HCT116 (cell line): ENCODE data around the gene PAH. TPM values are rescaled to one million over a fixed set of nuclear protein-coding genes. Genes with fewer than 3 reads are reported as not detected.

Experiments used
- ATAC-seq: fragments of 200-7000 bp; cut with Tn5 transposase; 2 replicates; pipeline ENCODE4 v1.9.1; 2020; ENCODE audit warnings: mild to moderate bottlenecking, moderate library complexity
- BruUV-seq: library from RNA; stranded (reverse); fragments of 400-500 nt; replicated peaks from 2 replicates; lab custom pipeline; 2021; lab: Mats Ljungman, UMichigan
- CTCF ChIA-PET: fragments of 300-600 bp; sonication (Branson Sonifier 250); formaldehyde crosslinking; loops from one replicate; lab custom pipeline; 2021; ENCODE audit warnings: antibody characterized with exemption; lab: Charles Lee
- POLR2A ChIA-PET: fragments of 300-600, 350-600 bp; sonication (Branson Sonifier 250); formaldehyde crosslinking; loops from one replicate; lab custom pipeline; 2021; ENCODE audit warnings: antibody characterized with exemption; lab: Charles Lee
- RAD21 ChIA-PET, 2 experiments: fragments of 300-600 bp; sonication (Branson Sonifier 250); formaldehyde crosslinking; loops; one replicate each; lab custom pipeline; 2023; ENCODE audit warnings: low total read pairs in 2 of 2; ENCODE audit not compliant: uncharacterized antibody in 2 of 2, unreplicated experiment in 2 of 2, low non-redundant PET in 1 of 2; lab: Charles Lee
- DNase-seq: peaks from one replicate; pipeline ENCODE4 v3.0.0-alpha.2; 2010; ENCODE audit warnings: low read depth, low spot score
- H2AFZ ChIP-seq: fragments of 200-600 bp; shearing (Covaris generic), sonication (generic); 2 replicates; pipeline ENCODE4 v1.6.1; 2017; ENCODE audit warnings: low read depth, mixed run types, mixed read lengths, antibody characterized with exemption, low read length; ENCODE audit not compliant: poor library complexity, severe bottlenecking
- H3K27ac ChIP-seq: 2 replicates; pipeline ENCODE4 v1.5.1; 2012; ENCODE audit warnings: low read depth, low read length
- H3K27me3 ChIP-seq: fragments of 200-600 bp; sonication (generic); 2 replicates; pipeline ENCODE4 v1.6.1; 2016; ENCODE audit warnings: mixed run types, low read length, mixed read lengths; ENCODE audit not compliant: insufficient read depth
- H3K36me3 ChIP-seq, 2 experiments: fragments of 200-500 bp in 1 of 2; fragments of 200-600 bp in 1 of 2; sonication (Bioruptor generic) in 1 of 2; sonication (generic) in 1 of 2; 2 replicates each; pipeline versions ENCODE4 v1.5.1 to v1.6.1; 2014 to 2016; ENCODE audit warnings: low read length in 2 of 2, inconsistent platforms in 1 of 2, mixed read lengths in 1 of 2, mixed run types in 1 of 2; ENCODE audit not compliant: insufficient read depth in 2 of 2, control insufficient read depth in 1 of 2
- H3K4me1 ChIP-seq, 2 experiments: fragments of 200-600 bp in 1 of 2; sonication (generic) in 1 of 2; 2 replicates each; pipeline versions ENCODE4 v1.5.1 to v1.6.1; 2012 to 2017; ENCODE audit warnings: low read length in 2 of 2, inconsistent platforms in 1 of 2, mild to moderate bottlenecking in 1 of 2, mixed read lengths in 1 of 2, mixed run types in 1 of 2, moderate library complexity in 1 of 2; ENCODE audit not compliant: insufficient read depth in 2 of 2, control insufficient read depth in 1 of 2
- H3K4me2 ChIP-seq: fragments of 200-600 bp; sonication (generic); 2 replicates; pipeline ENCODE4 v1.6.1; 2017; ENCODE audit warnings: mixed run types, low read length, mixed read lengths
- H3K4me3 ChIP-seq, 2 experiments: fragments of 200-600 bp in 1 of 2; sonication (generic) in 1 of 2; replicated peaks in 1 of 2; 2 replicates each; pipeline ENCODE4 v1.5.1; 2011 to 2016; ENCODE audit warnings: low read length in 2 of 2, control low read depth in 1 of 2, low read depth in 1 of 2, mild to moderate bottlenecking in 1 of 2, mixed read lengths in 1 of 2, mixed run types in 1 of 2
- H3K79me2 ChIP-seq: fragments of 200-600 bp; sonication (generic); 2 replicates; pipeline ENCODE4 v1.6.1; 2017; ENCODE audit warnings: mild to moderate bottlenecking, mixed run types, low read length, moderate library complexity, mixed read lengths; ENCODE audit not compliant: insufficient read depth
- H3K9ac ChIP-seq: fragments of 200-600 bp; sonication (generic); 2 replicates; pipeline ENCODE4 v1.6.1; 2016; ENCODE audit warnings: low read length, mixed read lengths
- H3K9me2 ChIP-seq: fragments of 200-600 bp; sonication (generic), shearing (Covaris generic); 2 replicates; pipeline ENCODE4 v1.6.1; 2017; ENCODE audit warnings: mixed run types, mild to moderate bottlenecking, moderate library complexity; ENCODE audit not compliant: insufficient read depth
- H3K9me3 ChIP-seq, 2 experiments: fragments of 200-500 bp in 1 of 2; fragments of 200-600 bp in 1 of 2; sonication (Bioruptor generic) in 1 of 2; sonication (generic) in 1 of 2; 2 replicates each; pipeline ENCODE4 v1.6.1; 2014 to 2017; ENCODE audit warnings: low read length in 2 of 2, mixed read lengths in 2 of 2, inconsistent platforms in 1 of 2, low read depth in 1 of 2, mild to moderate bottlenecking in 1 of 2, mixed run types in 1 of 2, moderate library complexity in 1 of 2; ENCODE audit not compliant: control insufficient read depth in 1 of 2, insufficient read depth in 1 of 2
- H4K20me1 ChIP-seq: fragments of 200-600 bp; sonication (generic), shearing (Covaris generic); 2 replicates; pipeline ENCODE4 v1.6.1; 2017; ENCODE audit warnings: mixed run types, mild to moderate bottlenecking, moderate library complexity; ENCODE audit not compliant: insufficient read depth
- CBX3 ChIP-seq: IDR thresholded peaks from 2 replicates; pipeline ENCODE4 v1.6.1; 2012; ENCODE audit warnings: low read depth
- EGR1 ChIP-seq: IDR thresholded peaks from 2 replicates; pipeline ENCODE4 v1.6.1; 2012; ENCODE audit warnings: low read depth
- ELF1 ChIP-seq: IDR thresholded peaks from 2 replicates; pipeline ENCODE4 v1.6.1; 2012; ENCODE audit warnings: low read depth, borderline replicate concordance
- MAX ChIP-seq: IDR thresholded peaks from 2 replicates; pipeline ENCODE4 v1.6.1; 2012
- POLR2AphosphoS5 ChIP-seq: IDR thresholded peaks from 2 replicates; pipeline ENCODE4 v1.6.1; 2011; ENCODE audit warnings: mild to moderate bottlenecking, low read depth, low read length, moderate library complexity
- TCF7L2 ChIP-seq: IDR thresholded peaks from 2 replicates; pipeline ENCODE4 v1.7.0; 2011; ENCODE audit warnings: borderline replicate concordance, inconsistent platforms; ENCODE audit not compliant: insufficient read depth, insufficient read length; ENCODE audit errors: extremely low read depth
- ZFX ChIP-seq: fragments of 450-650 bp; IDR thresholded peaks from 2 replicates; pipeline ENCODE4 v1.6.1; 2017
- ZNF274 ChIP-seq: fragments of 200-500 bp; sonication (Bioruptor generic); IDR thresholded peaks from 2 replicates; pipeline ENCODE4 v1.6.1; 2014; ENCODE audit warnings: mild to moderate bottlenecking, low read depth, low read length, inconsistent platforms
- intact Hi-C: fragments of 100-400 bp; cut with micrococcal nuclease; formaldehyde crosslinking; loops from 2 replicates; pipeline ENCODE4 v1.10.0; 2022
- total RNA-seq: library from RNA; stranded (reverse); gene quantifications from one replicate; pipeline ENCODE4 v1.2.1, GENCODE V29; 2021; ENCODE audit not compliant: unreplicated experiment

The PAH gene
- total RNA-seq, 1 experiment from 2014 or later: 2.8 TPM

- TF ChIP-seq POLR2AphosphoS5 (no peak), ELF1 (no peak), TCF7L2 (no peak), MAX (no peak)
- H4K20me1 ChIP-seq: no peaks in the 10 kb centered on the region
- CTCF ChIA-PET: no interaction called here
- no peaks in the 10 kb centered on the region for H3K9me2 ChIP-seq
- no peak overlapping the region for H3K4me3 ChIP-seq
- POLR2A ChIA-PET: no interaction called here
- H3K27ac ChIP-seq: no peak overlapping the region
- RAD21 ChIA-PET: no interaction called here
- no peak overlapping the region for H3K9ac ChIP-seq
- H3K36me3 ChIP-seq: no peaks in the 10 kb centered on the region
- H3K9me3 ChIP-seq: no peaks in the 10 kb centered on the region
- intact Hi-C loops: loop anchor here (5.0 to 10.0 kb wide), 3 partner anchors 778 to 1460 kb away; no protein-coding TSS in a partner anchor
- H3K79me2 ChIP-seq: no peaks in the 10 kb centered on the region
- DNase-seq (no peak), ATAC-seq (no peak)
- 0 out of 4 replicates have a peak, but pooled peaks cover 0 to 3% of the 10 kb centered on the region in 2 experiments for H3K4me1 ChIP-seq
- H3K4me2 ChIP-seq: no peak overlapping the region
- no peaks in the 10 kb centered on the region for H3K27me3 ChIP-seq
- BruUV-seq: no TSS peak
- no peak overlapping the region for H2AFZ ChIP-seq
Measured at GRCh38 chr12:102874819-102875218, 42.2 kb downstream of the PAH start.

DNA sequence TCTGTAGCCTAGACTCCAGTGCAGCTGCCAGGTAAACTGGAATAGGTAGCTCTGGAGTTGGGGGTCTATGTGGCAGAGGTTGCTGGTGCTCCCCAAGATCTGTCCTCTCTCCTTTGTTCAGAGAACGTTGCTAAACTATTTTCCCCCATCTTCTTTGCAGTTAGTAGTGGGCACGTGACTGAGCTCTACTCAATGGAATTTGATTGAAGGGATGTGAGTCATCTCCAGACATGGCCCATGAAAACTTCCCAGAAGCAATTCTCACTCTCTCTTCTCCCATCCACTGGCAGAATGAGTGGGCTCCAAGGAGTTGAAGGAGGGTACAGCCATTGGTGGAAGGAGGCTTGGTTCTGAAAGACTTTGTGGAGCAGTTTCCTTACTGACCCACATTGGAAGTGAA is 44.0 kb downstream of the PAH start:
- RAD21 ChIA-PET: no interaction called here
- intact Hi-C loops: loop anchor here (10.0 kb wide), 1 partner anchor 1458 kb away; no protein-coding TSS in a partner anchor
- ATAC-seq: no peak

More for the DNA sequence above, 44.0 kb downstream of the PAH start:
- no peak for DNase-seq
- CTCF ChIA-PET: no interaction called here
- H2AFZ ChIP-seq: no peak overlapping the region
- no peaks in the 10 kb centered on the region for H3K36me3 ChIP-seq
- no peaks in the 10 kb centered on the region for H3K4me1 ChIP-seq
- H3K27me3 ChIP-seq: no peaks in the 10 kb centered on the region
- H3K4me3 ChIP-seq: no peak overlapping the region
- H3K9ac ChIP-seq: no peak overlapping the region
- no peaks in the 10 kb centered on the region for H4K20me1 ChIP-seq
- POLR2A ChIA-PET: no interaction called here
- no peak overlapping the region for H3K4me2 ChIP-seq
- H3K9me2 ChIP-seq: no peaks in the 10 kb centered on the region
- no peak overlapping the region for H3K27ac ChIP-seq
- no TSS peak for BruUV-seq
- TF ChIP-seq MAX: no peak
- TF ChIP-seq ZFX: no peak
- no peak for TF ChIP-seq EGR1
- TF ChIP-seq CBX3: no peak
- no peak for TF ChIP-seq ZNF274
- TF ChIP-seq TCF7L2: no peak
- H3K9me3 ChIP-seq: no peaks in the 10 kb centered on the region
- H3K79me2 ChIP-seq: no peaks in the 10 kb centered on the region
